Cardiac muscle cell (in vitro differentiated cells and primary cell): ENCODE measurements around the gene YBEY. TPM values are rescaled to one million over a fixed set of nuclear protein-coding genes. Genes with fewer than 3 reads are reported as not detected.
"Not testable (repeated sequence)": the region's sequence is repeated elsewhere in the genome, so short reads cannot be mapped to it uniquely, and the experiment has no call there.

Experiments used
- DNase-seq, 2 donors: peaks; one replicate each; pipeline versions ENCODE4 v3.0.0 to v3.0.0-alpha.2; 2010 to 2017; ENCODE audit warnings: low read depth in 1 of 2, low spot score in 1 of 2
- H3K27ac ChIP-seq: fragments of 200-600 bp; sonication (generic); 2 replicates; pipeline ENCODE4 v1.5.1; 2016
- H3K27me3 ChIP-seq: fragments of 200-600 bp; sonication (generic); 2 replicates; pipeline ENCODE4 v1.6.0; 2016; ENCODE audit warnings: control low read depth
- H3K36me3 ChIP-seq: fragments of 200-600 bp; sonication (generic); 2 replicates; pipeline ENCODE4 v1.5.1; 2016; ENCODE audit warnings: control low read depth
- H3K4me1 ChIP-seq: fragments of 200-600 bp; sonication (generic); 2 replicates; pipeline ENCODE4 v1.8.1; 2017; ENCODE audit warnings: low read depth, mild to moderate bottlenecking, mixed run types
- H3K4me3 ChIP-seq: fragments of 200-600 bp; sonication (generic); 2 replicates; pipeline ENCODE4 v1.5.1; 2016; ENCODE audit warnings: mild to moderate bottlenecking
- H3K9me3 ChIP-seq: fragments of 200-600 bp; sonication (generic); 2 replicates; pipeline ENCODE4 v1.5.1; 2017; ENCODE audit warnings: low read depth, mild to moderate bottlenecking, control low read depth
- CTCF ChIP-seq: IDR thresholded peaks from 2 replicates; pipeline ENCODE4 v1.5.1; 2012; ENCODE audit warnings: low read depth, mild to moderate bottlenecking, low read length
- polyA plus RNA-seq: library from polyadenylated mRNA; unstranded; fragments of >200 nt; fragmentation: Nextera tagmentation; extraction: Ambion mirVana; gene quantifications from 2 replicates; pipeline ENCODE4 v1.2.1, GENCODE V29; 2016
- total RNA-seq: library from RNA; depleted of rRNA; stranded (reverse); fragments of >200 nt; gene quantifications from 2 replicates; pipeline ENCODE4 v1.2.3, GENCODE V29; 2016

Gene YBEY
- total and polyA plus RNA-seq, 2 experiments from 2014 or later, result 17.9 to 25.5 TPM

GRCh38 chr21:46304955-46305354 lies 18.8 kb downstream of the YBEY start:
- Histone ChIP-seq H3K9me3 (no peaks in the 10 kb centered on the region), H3K36me3 (peaks cover 14% of the 10 kb centered on the region), H3K27me3 (no peaks in the 10 kb centered on the region), H3K27ac (no peak overlapping the region), H3K4me3 (no peak overlapping the region), H3K4me1 (no peaks in the 10 kb centered on the region)
- no peak for DNase-seq
- TF ChIP-seq CTCF, result no peak

- H3K27ac ChIP-seq, result no peak overlapping the region
- peaks cover 11% of the 10 kb centered on the region for H3K36me3 ChIP-seq
- no peaks in the 10 kb centered on the region for H3K4me1 ChIP-seq
- H3K4me3 ChIP-seq, result no peak overlapping the region
- no peak for TF ChIP-seq CTCF
- no peak for DNase-seq
- no peaks in the 10 kb centered on the region for H3K27me3 ChIP-seq
- no peaks in the 10 kb centered on the region for H3K9me3 ChIP-seq
Measured at GRCh38 chr21:46307625-46308024, 21.5 kb downstream of the YBEY start.

GRCh38 chr21:46308431-46308830 lies 22.3 kb downstream of the YBEY start:
- H3K27me3 ChIP-seq, result no peaks in the 10 kb centered on the region
- peaks cover 11% of the 10 kb centered on the region for H3K36me3 ChIP-seq
- no peak overlapping the region for H3K27ac ChIP-seq
- H3K4me3 ChIP-seq, result no peak overlapping the region
- H3K9me3 ChIP-seq, result no peaks in the 10 kb centered on the region
- no peak for DNase-seq
- no peaks in the 10 kb centered on the region for H3K4me1 ChIP-seq
- no peak for TF ChIP-seq CTCF

GRCh38 chr21:46310260-46310659 lies 24.1 kb downstream of the YBEY start:
- not testable (repeated sequence) for H3K36me3 ChIP-seq, DNase-seq, H3K4me3 ChIP-seq, H3K4me1 ChIP-seq, H3K27me3 ChIP-seq, H3K27ac ChIP-seq, H3K9me3 ChIP-seq

GRCh38 chr21:46311568-46311967 lies 25.4 kb downstream of the YBEY start:
- Histone ChIP-seq H3K27ac (no peak overlapping the region), H3K4me1 (no peaks in the 10 kb centered on the region), H3K9me3 (no peaks in the 10 kb centered on the region), H3K36me3 (peaks cover 5% of the 10 kb centered on the region), H3K4me3 (no peak overlapping the region), H3K27me3 (no peaks in the 10 kb centered on the region)
- no peak for TF ChIP-seq CTCF
- no peak for DNase-seq

- Histone ChIP-seq H3K27ac (no peak overlapping the region), H3K9me3 (no peaks in the 10 kb centered on the region), H3K36me3 (peaks cover 5% of the 10 kb centered on the region), H3K4me3 (no peak overlapping the region), H3K27me3 (no peaks in the 10 kb centered on the region), H3K4me1 (no peaks in the 10 kb centered on the region)
- TF ChIP-seq CTCF, result no peak
- no peak for DNase-seq
Measured at GRCh38 chr21:46312949-46313348, 26.8 kb downstream of the YBEY start.
